Measurements from ENCODE around the gene ADAMTS9. TPM values are rescaled to one million over a fixed set of nuclear protein-coding genes. Genes with fewer than 3 reads are reported as not detected.

Gene ADAMTS9
- total RNA-seq, 2 experiments from 2014 or later: not detected

- Mint-ChIP-seq H3K36me3 (ENCODE audit: low read depth) (no peaks in the 10 kb centered on the region), H3K9me3 (no peaks in the 10 kb centered on the region), H3K4me1 (ENCODE audit: low read depth) (no peaks in the 10 kb centered on the region), H3K27ac (no peak overlapping the region), H3K27me3 (no peaks in the 10 kb centered on the region), H3K4me3 (no peak overlapping the region)
- no peak for DNase-seq
- H3K36me3 ChIP-seq (ENCODE audit: insufficient read depth, low read length): no peaks in the 10 kb centered on the region
- intact Hi-C loops (cut with DNase I, micrococcal nuclease): no loop called here
- no peak for TF ChIP-seq CTCF (IDR thresholded peaks at IDR 0.05)
- no peaks in the 10 kb centered on the region for H3K27me3 ChIP-seq (ENCODE audit: control insufficient read depth in 1 of 2, insufficient read depth in 2 of 2, low read length in 2 of 2)
- CTCF ChIA-PET: no interaction called here
- POLR2A ChIA-PET: no interaction called here
- H3K4me3 ChIP-seq (ENCODE audit: low read length): no peak overlapping the region
- no peak overlapping the region for H3K27ac ChIP-seq (ENCODE audit: low read depth in 1 of 2, low read length in 2 of 2)
- no peaks in the 10 kb centered on the region for H3K9me3 ChIP-seq (ENCODE audit: control insufficient read depth in 1 of 2, insufficient read depth in 1 of 2, low read length in 2 of 2)
- no peak for ATAC-seq (ENCODE audit: poor library complexity)
- no peaks in the 10 kb centered on the region for H3K4me1 ChIP-seq (ENCODE audit: insufficient read depth, low read length)
These were observed 36.5 kb downstream of the ADAMTS9 start for GRCh38 chr3:64651303-64651702.

DNA sequence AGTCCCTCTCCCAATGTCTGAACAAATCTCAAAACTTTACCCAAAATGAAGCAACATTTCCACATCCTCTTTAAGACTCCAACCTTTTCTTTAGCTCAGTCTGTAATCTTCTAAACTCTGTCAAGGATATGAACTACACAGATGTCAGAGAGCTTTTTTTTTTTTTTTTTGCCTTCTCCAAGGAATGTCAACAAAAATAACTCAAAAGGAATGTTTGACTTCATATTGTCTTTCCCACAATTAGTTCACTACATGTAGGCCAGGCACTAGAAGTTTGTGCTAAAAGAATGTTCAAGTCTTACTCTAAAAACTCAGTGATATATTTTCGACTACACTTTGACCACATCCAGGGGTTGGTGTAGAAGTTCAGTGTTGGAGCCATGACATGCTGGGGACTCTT is 37.1 kb downstream of the ADAMTS9 start:
- H3K9me3 ChIP-seq (ENCODE audit: control insufficient read depth in 1 of 2, insufficient read depth in 1 of 2, low read length in 2 of 2): no peaks in the 10 kb centered on the region
- H3K27me3 ChIP-seq (ENCODE audit: control insufficient read depth in 1 of 2, insufficient read depth in 2 of 2, low read length in 2 of 2): no peaks in the 10 kb centered on the region
- DNase-seq (no peak), ATAC-seq (ENCODE audit: poor library complexity) (no peak)
- H3K36me3 Mint-ChIP-seq (ENCODE audit: low read depth): no peaks in the 10 kb centered on the region
- intact Hi-C loops (cut with DNase I, micrococcal nuclease): no loop called here
- no peaks in the 10 kb centered on the region for H3K27me3 Mint-ChIP-seq
- H3K4me3 Mint-ChIP-seq: no peak overlapping the region
- no peaks in the 10 kb centered on the region for H3K36me3 ChIP-seq (ENCODE audit: insufficient read depth, low read length)
- H3K4me3 ChIP-seq (ENCODE audit: low read length): no peak overlapping the region
- no peak overlapping the region for H3K27ac ChIP-seq (ENCODE audit: low read depth in 1 of 2, low read length in 2 of 2)
- POLR2A ChIA-PET: no interaction called here
- H3K4me1 ChIP-seq (ENCODE audit: insufficient read depth, low read length): no peaks in the 10 kb centered on the region
- TF ChIP-seq CTCF (IDR thresholded peaks at IDR 0.05): no peak
- CTCF ChIA-PET: no interaction called here
- no peaks in the 10 kb centered on the region for H3K4me1 Mint-ChIP-seq (ENCODE audit: low read depth)
- no peaks in the 10 kb centered on the region for H3K9me3 Mint-ChIP-seq
- H3K27ac Mint-ChIP-seq: no peak overlapping the region

GRCh38 chr3:64650096-64650622 is 37.6 kb downstream of the ADAMTS9 start:
- no peak for TF ChIP-seq CTCF (IDR thresholded peaks at IDR 0.05)
- Mint-ChIP-seq H3K27me3 (no peaks in the 10 kb centered on the region), H3K4me3 (no peak overlapping the region), H3K9me3 (no peaks in the 10 kb centered on the region), H3K27ac (no peak overlapping the region), H3K4me1 (ENCODE audit: low read depth) (no peaks in the 10 kb centered on the region), H3K36me3 (ENCODE audit: low read depth) (no peaks in the 10 kb centered on the region)
- H3K36me3 ChIP-seq (ENCODE audit: insufficient read depth, low read length): no peaks in the 10 kb centered on the region
- no peak overlapping the region for H3K27ac ChIP-seq (ENCODE audit: low read depth in 1 of 2, low read length in 2 of 2)
- intact Hi-C loops (cut with DNase I, micrococcal nuclease): no loop called here
- no peak for DNase-seq
- H3K4me3 ChIP-seq (ENCODE audit: low read length): no peak overlapping the region
- POLR2A ChIA-PET: no interaction called here
- no peaks in the 10 kb centered on the region for H3K9me3 ChIP-seq (ENCODE audit: control insufficient read depth in 1 of 2, insufficient read depth in 1 of 2, low read length in 2 of 2)
- no peaks in the 10 kb centered on the region for H3K27me3 ChIP-seq (ENCODE audit: control insufficient read depth in 1 of 2, insufficient read depth in 2 of 2, low read length in 2 of 2)
- H3K4me1 ChIP-seq (ENCODE audit: insufficient read depth, low read length): no peaks in the 10 kb centered on the region
- ATAC-seq (ENCODE audit: poor library complexity): no peak
- CTCF ChIA-PET: no interaction called here

All from CD4-positive, alpha-beta T cell (primary cell).